HTR-8/SVneo (cell line): ENCODE measurements around the gene ATRN.

Source experiments
- DNase-seq: peaks from one replicate; pipeline ENCODE4 v3.0.0; 2011; ENCODE audit warnings: low spot score, mixed read lengths; ENCODE audit not compliant: insufficient read length
- FAIRE-seq: peaks from 2 replicates; lab custom pipeline; 2011; peaks lifted over from hg19 to GRCh38; lab: Jason Lieb, UNC

ATRN gene

DNA sequence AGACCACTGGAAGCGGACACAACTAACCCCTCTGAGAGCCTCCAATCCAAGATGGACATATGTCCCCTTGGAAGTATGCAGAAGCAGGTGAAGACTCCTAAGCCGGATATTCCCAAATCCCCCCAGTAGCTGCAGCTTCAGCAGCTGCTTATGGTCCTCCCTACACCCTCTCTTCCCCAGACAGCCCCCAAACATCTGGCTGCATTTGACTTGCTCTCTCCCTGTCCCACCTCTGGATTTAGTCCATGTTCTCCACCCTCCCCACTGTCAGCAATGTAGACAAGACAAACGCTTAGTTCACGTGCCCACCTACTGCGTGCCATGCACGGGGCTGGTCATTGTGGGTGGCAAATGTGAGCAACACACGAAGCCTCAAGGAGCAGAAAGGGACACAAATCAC lies 215.6 kb downstream of the ATRN start:
- FAIRE-seq (peak; percentile 9), DNase-seq (no peak)

GRCh38 chr20:3686867-3687321 lies 216.1 kb downstream of the ATRN start:
- DNase-seq (peak; percentile 56), FAIRE-seq (peak; percentile 81)

- DNase-seq (peak; percentile 61), FAIRE-seq (no peak)
Observed at GRCh38 chr20:3687655-3688054, 216.8 kb downstream of the ATRN start.

- FAIRE-seq (no peak), DNase-seq (no peak)
Observed at GRCh38 chr20:3689978-3690377, 219.2 kb downstream of the ATRN start.

DNA sequence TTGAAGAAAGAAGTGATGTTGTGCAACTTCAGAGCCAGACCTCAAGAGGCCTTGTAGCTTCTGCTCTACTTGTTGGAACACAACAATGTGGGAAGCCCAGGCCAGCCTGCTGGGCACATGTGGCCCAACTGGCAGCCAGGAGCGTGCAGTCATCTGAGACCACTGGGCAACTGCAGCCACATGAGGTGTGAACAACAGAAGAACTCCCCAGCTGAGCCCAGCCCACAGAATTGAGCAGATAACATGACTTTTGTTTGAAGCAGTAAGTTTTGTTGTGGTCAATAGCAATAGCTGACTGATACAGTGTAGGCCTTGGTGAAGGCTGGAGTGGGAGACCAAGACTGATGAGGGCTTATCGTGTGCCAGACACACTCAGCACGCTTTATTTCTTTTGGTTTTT lies 219.6 kb downstream of the ATRN start:
- no peak for FAIRE-seq

GRCh38 chr20:3691306-3691705 lies 220.5 kb downstream of the ATRN start:
- FAIRE-seq (no peak), DNase-seq (no peak)

More for the DNA sequence above, 219.6 kb downstream of the ATRN start:
- no peak for DNase-seq

DNA sequence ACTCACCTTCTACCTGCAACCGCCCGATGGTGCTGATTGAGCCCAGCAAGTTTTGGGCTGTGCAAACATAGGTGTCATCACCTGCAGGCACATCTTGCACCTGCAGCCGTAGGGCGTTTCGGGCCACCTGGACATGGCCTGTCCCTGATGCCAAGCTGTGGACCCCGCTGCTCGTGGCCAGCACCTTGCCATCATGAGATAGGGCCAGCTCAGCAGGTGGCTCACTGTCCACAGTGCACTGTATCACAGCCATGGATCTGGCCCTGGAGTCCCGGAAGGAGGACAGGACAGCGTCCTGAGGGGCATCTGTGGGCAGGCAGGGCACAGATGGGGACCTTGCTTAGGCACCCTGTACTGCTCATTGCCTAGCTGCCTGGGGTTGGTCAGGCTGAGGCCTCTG lies 221.1 kb downstream of the ATRN start:
- FAIRE-seq (no peak), DNase-seq (no peak)

GRCh38 chr20:3692706-3693294 lies 222.0 kb downstream of the ATRN start:
- DNase-seq = no peak
- FAIRE-seq = no peak

- DNase-seq (no peak), FAIRE-seq (no peak)
Observed at GRCh38 chr20:3693376-3693775, 222.6 kb downstream of the ATRN start.

- no peak for FAIRE-seq
Observed at GRCh38 chr20:3694864-3695263, 224.0 kb downstream of the ATRN start.

DNA sequence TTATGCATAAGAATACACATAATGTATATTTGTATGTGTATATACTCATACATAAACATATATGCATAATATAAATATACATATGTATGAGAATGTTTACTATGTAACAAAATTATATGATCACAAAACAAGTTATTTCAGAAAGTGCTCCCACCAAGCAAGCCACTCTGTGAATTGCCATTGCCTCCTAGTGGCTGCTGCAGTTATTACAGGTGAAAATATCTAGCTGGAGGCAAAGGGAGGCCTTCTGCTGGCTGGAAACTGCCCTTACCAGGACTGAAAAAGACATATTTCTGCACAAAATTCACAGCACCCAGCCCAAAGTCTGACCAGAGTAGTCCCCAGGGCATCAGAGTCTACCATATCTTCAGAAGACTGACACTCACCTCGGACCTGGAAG lies 225.4 kb downstream of the ATRN start:
- FAIRE-seq = no peak
- no peak for DNase-seq

More at GRCh38 chr20:3694864-3695263, 224.0 kb downstream of the ATRN start:
- DNase-seq = no peak

GRCh38 chr20:3696745-3697587 lies 226.1 kb downstream of the ATRN start:
- no peak for FAIRE-seq
- no peak for DNase-seq

DNA sequence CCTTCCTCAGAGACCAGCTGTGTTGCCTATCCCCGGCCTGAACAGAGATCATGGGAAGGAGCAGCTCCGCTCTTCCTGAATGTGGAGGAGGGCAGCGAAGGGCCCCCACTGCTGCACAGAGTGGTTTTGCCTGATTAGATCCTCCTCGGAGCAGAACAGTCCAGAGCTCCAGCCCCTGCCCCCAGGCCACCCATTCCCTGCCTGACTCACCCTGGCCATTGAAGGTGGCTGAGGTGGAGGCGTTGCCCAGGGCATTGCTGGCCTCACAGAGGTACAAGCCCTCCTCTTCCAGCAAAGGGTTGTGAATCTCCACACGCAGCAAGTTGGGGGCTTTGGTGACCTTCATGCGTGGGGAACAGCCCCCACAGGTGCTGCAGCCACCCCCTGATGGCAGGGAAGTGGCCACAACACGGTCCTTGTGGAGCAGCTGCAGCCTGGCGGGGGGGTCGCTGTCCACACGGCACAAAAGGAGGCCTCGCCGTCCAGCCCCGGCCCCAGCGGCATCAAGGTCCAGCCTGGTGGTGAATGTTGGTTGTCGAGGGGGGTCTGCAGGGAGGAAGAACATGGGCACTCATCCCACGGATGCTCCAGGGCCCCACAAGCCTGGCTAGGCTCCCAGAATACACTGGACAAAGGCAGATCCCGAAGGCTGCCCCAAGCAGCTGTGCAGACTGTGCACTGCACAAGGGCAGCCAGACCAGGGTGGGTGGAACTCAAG lies 226.9 kb downstream of the ATRN start:
- FAIRE-seq = no peak
- no peak for DNase-seq

- DNase-seq (no peak), FAIRE-seq (no peak)
Observed at GRCh38 chr20:3698591-3699001, 227.8 kb downstream of the ATRN start.

DNA sequence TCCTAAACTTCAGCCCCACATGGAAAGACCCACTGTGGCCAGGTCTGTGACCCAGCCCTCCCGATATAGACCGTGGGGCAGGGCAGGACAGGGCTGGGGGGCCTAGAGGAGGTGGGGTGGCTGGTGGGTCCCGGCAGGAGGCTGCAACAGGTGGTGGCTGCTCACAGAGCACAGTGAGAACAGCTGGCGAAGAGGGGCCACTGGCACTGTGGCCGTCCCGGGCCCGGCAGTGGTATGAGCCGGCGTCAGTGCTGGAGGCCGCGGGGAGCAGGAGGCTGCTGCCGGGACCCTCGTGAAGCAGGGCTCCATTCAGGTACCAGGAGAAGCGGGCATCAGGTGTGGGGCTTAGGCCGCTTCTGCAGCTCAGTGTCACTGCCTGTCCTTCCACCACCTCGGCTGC lies 228.2 kb downstream of the ATRN start:
- DNase-seq (no peak), FAIRE-seq (no peak)
